Smooth muscle cell of the coronary artery (primary cell): ENCODE measurements around the gene FUT7. TPM values are rescaled to one million over a fixed set of nuclear protein-coding genes. Genes with fewer than 3 reads are reported as not detected.

Source experiments
- total RNA-seq: library from RNA; depleted of rRNA; stranded (reverse); fragments of >200 nt; gene quantifications from 2 replicates; pipeline ENCODE4 v1.2.3, GENCODE V29; 2014; ENCODE audit warnings: low replicate concordance

The FUT7 gene
- total RNA-seq, result not detected in 2 replicates

GRCh38 chr9:137031904-137032640 is at the start of gene FUT7:
Gene FUT7, minus strand, starts transcription at chr9:137032088. Its CDS starts 97 bp downstream, at chr9:137031991.

GRCh38 chr9:137077010-137077747 is 45.3 kb upstream of the FUT7 start, which contains the start of gene UAP1L1:
Gene UAP1L1, plus strand, starts transcription at chr9:137077517. Its CDS starts 16 bp downstream, at chr9:137077533.

GRCh38 chr9:137070201-137070905 is 38.5 kb upstream of the FUT7 start, which contains the start of gene SAPCD2:
Gene SAPCD2, minus strand, starts transcription at chr9:137070557. Its CDS starts 97 bp downstream, at chr9:137070460.

GRCh38 chr9:137053944-137054931 is 22.4 kb upstream of the FUT7 start, which contains the start of gene ENTPD2:
Gene ENTPD2, minus strand, starts transcription at chr9:137054061. Its CDS starts 64 bp downstream, at chr9:137053997.

GRCh38 chr9:137046088-137046787 is 14.3 kb upstream of the FUT7 start, which contains the start of gene NPDC1:
Gene NPDC1, minus strand, starts transcription at chr9:137046177. Its CDS starts 188 bp downstream, at chr9:137045989.

GRCh38 chr9:137027369-137028262 is 4.3 kb downstream of the FUT7 start, which contains the start of gene ABCA2:
Gene ABCA2, minus strand, starts transcription at chr9:137028237. Its CDS starts 97 bp downstream, at chr9:137028140.

GRCh38 chr9:136996361-136997292 is 35.3 kb downstream of the FUT7 start, which contains the start of gene CLIC3:
Gene CLIC3, minus strand, starts transcription at chr9:136996568. Its CDS starts 25 bp downstream, at chr9:136996543.

GRCh38 chr9:136991993-136992818 is 39.7 kb downstream of the FUT7 start, which contains the start of gene PAXX:
Gene PAXX, plus strand, starts transcription at chr9:136992422. Its CDS starts 22 bp downstream, at chr9:136992444.

GRCh38 chr9:136982232-136983051 is 49.4 kb downstream of the FUT7 start, which contains the start of gene LCNL1:
Gene LCNL1, plus strand, starts transcription at chr9:136982993. Its CDS starts 594 bp downstream, at chr9:136983587.

Other genes starting within 250 kb of the FUT7 start
- gene TMEM141, start 240.7 kb downstream of the FUT7 start, total RNA-seq, result 36.9 and 88.0 TPM in 2 replicates
- 0.30 and 2.2 TPM in 2 replicates for gene CCDC183, start 235.8 kb downstream of the FUT7 start, total RNA-seq
- 45.7 and 60.1 TPM in 2 replicates for gene RABL6, start 224.1 kb downstream of the FUT7 start, total RNA-seq
- 0.90 and 1.6 TPM in 2 replicates for gene AJM1, start 189.6 kb downstream of the FUT7 start, total RNA-seq
- 229 and 269 TPM in 2 replicates for gene PHPT1, start 182.7 kb downstream of the FUT7 start, total RNA-seq
- 0.59 and 0.75 TPM in 2 replicates for gene MAMDC4, start 179.7 kb downstream of the FUT7 start, total RNA-seq
- gene EDF1, start 165.8 kb downstream of the FUT7 start, total RNA-seq, result 483 and 575 TPM in 2 replicates
- gene TRAF2, start 145.6 kb downstream of the FUT7 start, total RNA-seq, result 6.7 and 9.3 TPM in 2 replicates
- gene FBXW5, start 87.3 kb downstream of the FUT7 start, total RNA-seq, result 139 and 223 TPM in 2 replicates
- not detected in 2 replicates for gene C8G, start 86.8 kb downstream of the FUT7 start, total RNA-seq
- not detected in 2 replicates for gene LCN12, start 79.8 kb downstream of the FUT7 start, total RNA-seq
- 1.1 and 33.0 TPM in 2 replicates for gene PTGDS, start 54.6 kb downstream of the FUT7 start, total RNA-seq
- 0.15 and 6.1 TPM in 2 replicates for gene LCNL1, start 49.1 kb downstream of the FUT7 start, total RNA-seq
- gene PAXX, start 39.7 kb downstream of the FUT7 start, total RNA-seq, result 4.6 and 11.6 TPM in 2 replicates
- gene CLIC3, start 35.5 kb downstream of the FUT7 start, total RNA-seq, result 1.3 and 4.6 TPM in 2 replicates
- gene ABCA2, start 3.9 kb downstream of the FUT7 start, total RNA-seq, result 13.4 and 39.3 TPM in 2 replicates
- 9.5 and 11.6 TPM in 2 replicates for gene NPDC1, start 14.1 kb upstream of the FUT7 start, total RNA-seq
- gene ENTPD2, start 22.0 kb upstream of the FUT7 start, total RNA-seq, result not detected in 2 replicates
- under 0.01 and 2.2 TPM in 2 replicates for gene SAPCD2, start 38.5 kb upstream of the FUT7 start, total RNA-seq
- 12.3 and 12.9 TPM in 2 replicates for gene UAP1L1, start 45.4 kb upstream of the FUT7 start, total RNA-seq
- gene MAN1B1, start 54.9 kb upstream of the FUT7 start, total RNA-seq, result 69.0 and 76.6 TPM in 2 replicates
- gene DPP7, start 82.6 kb upstream of the FUT7 start, total RNA-seq, result 93.0 and 99.2 TPM in 2 replicates
- gene GRIN1, start 107.1 kb upstream of the FUT7 start, total RNA-seq, result under 0.01 TPM in 1 of 2 replicates, not detected in the other
- gene LRRC26, start 138.0 kb upstream of the FUT7 start, total RNA-seq, result not detected in 2 replicates
- gene TMEM210, start 140.0 kb upstream of the FUT7 start, total RNA-seq, result not detected in 2 replicates
- 20.3 and 24.0 TPM in 2 replicates for gene ANAPC2, start 156.5 kb upstream of the FUT7 start, total RNA-seq
- gene SSNA1, start 156.6 kb upstream of the FUT7 start, total RNA-seq, result 52.3 and 82.1 TPM in 2 replicates
- gene TPRN, start 168.7 kb upstream of the FUT7 start, total RNA-seq, result 1.5 and 4.6 TPM in 2 replicates
- 23.2 and 25.3 TPM in 2 replicates for gene TMEM203, start 173.6 kb upstream of the FUT7 start, total RNA-seq
- 1.6 and 3.2 TPM in 2 replicates for gene NDOR1, start 173.6 kb upstream of the FUT7 start, total RNA-seq
- not detected in 2 replicates for gene RNF208, start 190.2 kb upstream of the FUT7 start, total RNA-seq
- 0.12 and 0.30 TPM in 2 replicates for gene CYSRT1, start 193.1 kb upstream of the FUT7 start, total RNA-seq
- gene RNF224, start 195.4 kb upstream of the FUT7 start, total RNA-seq, result under 0.01 TPM in 1 of 2 replicates, not detected in the other
- not detected in 2 replicates for gene SLC34A3, start 198.8 kb upstream of the FUT7 start, total RNA-seq
- gene TUBB4B, start 209.2 kb upstream of the FUT7 start, total RNA-seq, result 117 and 143 TPM in 2 replicates
- gene STPG3, start 219.2 kb upstream of the FUT7 start, total RNA-seq, result not detected in 2 replicates
- 51.3 and 54.2 TPM in 2 replicates for gene NELFB, start 223.2 kb upstream of the FUT7 start, total RNA-seq
- gene TOR4A, start 245.6 kb upstream of the FUT7 start, total RNA-seq, result 1.9 and 16.6 TPM in 2 replicates